Right renal cortex interstitium (tissue), 3 donors: ENCODE results near the gene DGKB. TPM values are rescaled to one million over a fixed set of nuclear protein-coding genes. Genes with fewer than 3 reads are reported as not detected.

Experiments used
- DNase-seq, 3 donors: peaks; one replicate each; pipeline ENCODE4 v3.0.0-alpha.2; 2013; ENCODE audit warnings: low read depth in 3 of 3, low spot score in 2 of 3
- polyA plus RNA-seq, 3 donors: library from polyadenylated mRNA; unstranded; fragments of 120-200 nt; gene quantifications; one replicate each; pipeline ENCODE4 v1.2.1, GENCODE V29; 2013; ENCODE audit not compliant: insufficient read length in 3 of 3

Gene DGKB
- polyA plus RNA-seq, 3 donors = 2.5 to 3.9 (median 2.7) TPM

GRCh38 chr7:14828053-14828452, 74.5 kb downstream of the DGKB start:
- DNase-seq = no peak

DNA sequence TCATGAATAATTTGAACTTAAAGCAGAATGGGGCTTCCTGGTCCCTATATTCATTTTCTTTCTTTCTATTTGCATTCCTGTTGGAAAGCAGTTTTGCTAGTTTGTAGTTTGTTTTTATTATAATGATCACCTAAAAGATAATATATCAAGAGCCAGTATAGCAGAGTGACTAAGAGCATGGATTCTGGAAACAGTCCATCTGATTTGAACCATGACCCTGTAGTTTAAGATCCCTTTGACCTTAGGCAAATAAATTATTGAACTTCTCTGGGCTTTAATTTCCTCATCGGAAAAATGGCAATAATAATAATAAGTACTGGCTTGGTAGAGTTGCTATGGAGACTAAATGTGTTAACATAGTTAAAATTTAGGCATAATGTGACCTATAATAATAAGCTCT, 76.1 kb downstream of the DGKB start:
- no peak for DNase-seq

DNA sequence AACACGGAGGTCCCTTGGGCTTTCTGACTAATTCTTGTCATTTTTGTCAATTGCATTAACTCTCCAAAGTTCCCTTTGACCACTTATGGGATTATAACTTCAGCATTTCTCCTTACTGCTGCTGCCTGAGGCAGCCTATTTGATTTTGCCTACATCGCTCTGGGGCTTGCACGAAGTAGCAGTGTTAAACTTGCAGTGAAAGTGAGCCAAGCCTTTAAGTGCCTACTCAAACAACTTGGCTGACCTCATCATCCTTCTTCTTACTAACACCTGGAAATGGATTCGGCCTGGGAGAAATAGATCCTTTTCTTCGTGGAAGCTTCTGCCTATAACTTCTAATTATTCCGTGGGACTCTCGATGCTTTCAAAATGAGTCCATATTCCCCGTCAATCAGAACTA, 76.6 kb downstream of the DGKB start:
- no peak for DNase-seq

- DNase-seq = no peak
Measured at GRCh38 chr7:14822481-14822854, 80.1 kb downstream of the DGKB start.

DNA sequence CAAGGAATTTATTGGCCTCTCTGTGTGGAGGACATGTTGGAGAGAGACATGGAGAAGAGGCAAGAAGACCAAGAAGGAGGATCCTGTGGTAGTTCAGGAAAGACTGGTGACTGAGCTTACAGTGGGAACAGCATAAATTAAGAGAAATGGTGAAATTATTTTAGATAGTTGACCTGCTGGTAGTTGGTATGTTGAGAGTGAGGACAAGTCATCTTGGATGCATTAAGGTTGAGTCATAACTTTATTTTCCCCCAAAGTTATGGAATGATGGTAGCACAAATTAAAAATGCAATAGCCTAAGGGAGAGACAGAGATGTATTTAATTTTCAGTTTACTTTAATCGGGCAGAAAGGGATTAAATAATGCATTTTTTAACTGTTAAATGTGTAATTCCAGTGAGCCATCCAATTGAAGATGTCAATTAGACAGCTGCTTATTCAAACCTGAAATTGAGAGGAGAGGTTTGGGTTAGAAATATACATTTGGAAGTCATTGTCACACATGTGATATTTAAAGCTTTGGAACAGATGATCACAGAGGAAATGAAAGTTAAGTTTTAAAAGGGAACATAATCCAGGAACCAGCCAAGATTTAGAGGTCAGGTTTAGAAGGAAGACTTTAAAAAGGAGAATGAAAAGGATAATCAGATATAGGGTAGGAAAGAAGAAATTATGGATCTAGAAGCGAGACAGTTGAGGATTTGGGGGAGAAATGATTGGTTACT, 80.6 kb downstream of the DGKB start:
- DNase-seq = no peak

DNA sequence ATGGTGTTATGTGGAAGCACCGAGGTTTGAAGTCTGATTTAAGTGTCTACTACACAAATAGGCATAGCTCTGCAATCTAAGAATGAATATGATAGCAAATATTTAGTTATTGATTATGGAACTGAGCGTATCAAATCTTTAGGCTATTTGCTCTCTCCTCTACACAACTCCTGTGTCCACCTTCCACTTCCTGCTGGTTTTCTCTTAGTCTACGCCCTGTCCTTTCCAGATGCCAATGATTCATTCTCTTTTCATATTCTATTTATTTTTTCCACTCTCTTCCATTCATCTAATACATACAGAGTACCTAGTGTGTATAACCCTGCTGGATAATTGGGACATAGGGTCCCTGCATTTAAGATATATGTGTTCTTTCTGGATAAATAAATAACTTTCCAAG, 83.7 kb downstream of the DGKB start:
- no peak for DNase-seq

GRCh38 chr7:14817829-14818614, 84.5 kb downstream of the DGKB start:
- no peak for DNase-seq

DNA sequence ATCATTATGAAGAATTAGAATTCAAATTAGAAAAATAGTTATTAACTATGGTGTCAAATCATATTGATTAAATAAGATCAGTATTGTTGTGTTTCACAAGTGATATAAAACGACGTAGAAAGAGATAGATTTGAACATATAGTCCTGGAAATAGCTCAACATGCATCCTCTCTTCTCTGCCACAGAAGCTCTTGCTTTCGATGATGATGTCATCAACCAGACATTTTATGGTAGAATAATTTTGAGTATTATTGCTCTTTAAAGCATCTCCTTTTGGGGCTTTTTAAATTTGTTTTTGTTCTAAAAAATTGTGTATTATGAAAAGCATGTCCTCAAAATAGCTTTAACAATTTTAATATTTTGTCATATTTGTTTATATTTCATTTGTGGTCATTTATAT, 95.0 kb downstream of the DGKB start:
- DNase-seq = no peak

DNA sequence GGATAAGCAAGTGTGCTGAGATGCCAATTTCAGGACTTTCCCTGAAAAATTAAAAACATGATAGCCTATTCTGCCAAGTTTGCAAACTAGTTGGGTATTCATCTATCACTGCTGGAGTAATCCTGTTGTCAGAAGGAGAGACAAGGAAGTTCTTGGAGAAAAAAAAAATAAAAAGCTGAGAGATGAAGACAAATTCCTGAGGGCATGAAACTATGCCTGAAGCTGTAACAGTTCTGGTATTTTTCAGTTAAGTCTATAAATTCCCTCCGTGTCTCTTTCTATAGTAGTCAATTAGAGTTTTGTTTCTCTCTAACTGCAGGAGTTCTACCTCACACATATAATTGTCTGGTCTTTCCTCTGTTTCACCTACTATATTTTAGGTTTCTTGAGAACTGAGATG, 95.7 kb downstream of the DGKB start:
- no peak for DNase-seq

DNA sequence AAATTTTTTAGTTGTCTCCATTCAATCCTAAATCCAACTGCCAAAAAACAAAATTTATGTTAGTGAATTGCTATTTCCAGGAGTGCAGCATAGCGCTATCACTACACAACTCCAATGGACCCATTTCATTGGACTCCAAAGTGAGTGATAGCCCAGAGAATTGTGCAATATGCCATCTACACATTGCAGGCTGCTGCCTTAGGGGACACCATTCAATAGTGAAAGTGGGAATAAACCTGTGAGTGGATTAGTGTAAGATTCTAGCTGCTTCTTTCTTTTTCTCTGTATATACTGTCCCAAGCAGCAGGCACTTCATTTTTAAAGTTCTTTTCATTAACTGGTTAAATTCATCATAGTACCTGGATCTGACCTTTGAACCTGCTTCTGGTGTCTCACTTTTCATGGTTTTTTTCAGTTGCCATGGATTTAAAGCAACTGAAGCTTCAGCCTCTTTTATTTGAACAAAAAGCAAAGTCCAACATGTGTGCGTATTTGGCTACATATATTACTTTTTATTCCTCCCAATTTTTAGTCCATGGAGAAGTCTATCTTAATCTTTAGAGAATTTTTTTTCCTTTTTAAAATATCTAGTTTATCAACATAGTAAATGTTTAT, 97.3 kb downstream of the DGKB start:
- no peak for DNase-seq

DNA sequence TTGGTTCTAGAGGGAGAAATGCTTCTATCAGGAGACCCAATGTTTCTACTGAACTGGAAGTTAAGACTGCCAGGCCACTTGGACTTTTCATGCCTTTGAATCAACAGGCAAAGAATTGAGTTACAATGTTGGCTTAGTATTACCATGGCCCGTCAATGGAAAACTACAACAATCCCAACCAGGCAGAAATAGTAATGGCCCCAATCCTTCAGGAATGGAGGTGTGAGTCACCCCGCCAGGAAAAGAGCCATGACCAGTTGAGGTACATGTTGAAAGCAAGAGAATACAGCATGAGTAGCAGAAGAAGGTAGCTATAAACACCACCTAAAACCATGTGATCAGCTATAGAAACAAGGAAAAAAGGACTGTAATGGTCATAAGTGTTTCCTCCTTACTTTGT, 101.9 kb downstream of the DGKB start:
- no peak for DNase-seq

DNA sequence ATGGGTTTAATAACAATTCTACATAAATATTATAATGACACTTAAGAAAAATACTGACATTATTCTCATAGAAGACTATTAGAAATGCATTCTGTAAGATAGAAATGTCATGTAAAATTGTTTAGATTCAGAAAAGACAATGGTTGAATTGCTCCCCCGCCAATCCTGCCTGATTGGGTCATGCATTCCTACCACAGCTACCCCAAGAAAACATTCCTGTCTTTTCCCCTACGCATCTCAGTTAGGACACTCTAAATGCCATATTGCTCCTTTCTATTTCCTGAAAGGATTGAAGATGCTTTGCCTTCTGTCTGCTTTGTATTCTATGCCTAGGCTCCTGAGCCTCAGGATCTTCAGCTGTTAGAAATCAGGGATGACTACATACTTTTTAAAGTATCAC, 109.4 kb downstream of the DGKB start:
- no peak for DNase-seq

GRCh38 chr7:14787551-14787950, 115.0 kb downstream of the DGKB start:
- no peak for DNase-seq

DNA sequence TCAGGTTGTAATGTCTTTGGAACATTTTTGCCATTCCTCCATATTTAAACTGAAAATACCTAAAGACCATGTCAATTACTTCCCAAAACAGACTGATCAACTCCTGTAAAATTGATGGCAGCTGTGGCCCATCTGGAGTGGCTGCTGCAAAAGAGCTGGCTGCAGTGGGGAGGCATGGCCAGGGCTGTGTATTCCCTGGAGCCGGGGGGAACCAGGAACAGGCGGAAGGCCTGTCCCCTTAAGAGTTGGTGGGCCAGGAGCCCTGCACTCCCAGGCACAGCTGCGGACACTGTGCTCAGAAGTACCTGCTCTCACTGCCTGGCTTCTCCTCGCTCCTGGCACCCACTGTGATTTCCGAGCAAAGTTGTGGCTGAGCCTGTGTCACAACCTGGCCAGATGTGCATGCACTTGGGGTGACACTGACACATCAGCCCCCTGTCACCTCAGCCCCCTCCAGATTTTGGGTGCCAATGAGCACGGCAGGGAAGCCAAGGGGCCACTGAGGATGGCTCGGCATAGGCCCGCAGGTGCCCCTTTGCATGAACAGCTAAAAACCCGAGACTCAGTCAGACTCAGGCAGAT, 116.1 kb downstream of the DGKB start:
- no peak for DNase-seq

DNA sequence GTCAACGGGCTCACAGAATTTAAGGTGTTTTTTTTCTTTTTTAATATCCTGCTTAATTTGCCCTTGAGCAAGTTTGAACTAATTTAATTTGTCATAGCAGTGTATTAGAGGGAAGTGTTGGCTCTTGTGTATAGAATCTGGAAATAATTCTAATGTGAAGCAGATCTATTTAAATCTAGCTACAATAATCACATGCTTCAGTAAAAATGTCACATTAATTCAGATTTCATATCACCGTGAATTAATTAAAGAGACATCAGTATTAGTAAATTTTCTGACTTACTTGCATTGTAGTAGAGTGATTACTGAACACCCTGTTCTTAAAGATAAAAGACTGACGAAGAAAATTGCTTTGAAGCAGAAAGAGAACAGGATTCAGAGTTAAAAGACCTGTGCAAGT, 124.7 kb downstream of the DGKB start:
- DNase-seq = no peak

DNA sequence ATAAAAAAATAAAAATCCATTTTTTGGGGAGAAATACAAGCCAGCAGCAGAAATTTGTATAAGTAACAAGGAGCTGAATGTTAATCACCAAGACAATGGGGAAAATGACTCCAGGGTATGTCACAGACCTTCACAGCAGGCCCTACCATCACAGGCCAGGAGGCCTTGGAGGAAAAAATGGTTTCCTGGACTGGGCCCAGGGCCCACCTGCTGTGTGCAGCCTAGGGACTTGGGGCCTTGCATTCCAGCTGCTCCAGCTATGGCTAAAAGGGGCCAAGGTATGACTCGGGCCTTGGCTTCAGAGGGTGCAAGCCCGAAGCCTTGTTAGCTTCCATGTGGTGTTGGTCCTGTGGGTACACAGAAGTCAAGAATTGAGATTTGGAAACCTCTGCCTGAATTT, 126.3 kb downstream of the DGKB start:
- DNase-seq = no peak

DNA sequence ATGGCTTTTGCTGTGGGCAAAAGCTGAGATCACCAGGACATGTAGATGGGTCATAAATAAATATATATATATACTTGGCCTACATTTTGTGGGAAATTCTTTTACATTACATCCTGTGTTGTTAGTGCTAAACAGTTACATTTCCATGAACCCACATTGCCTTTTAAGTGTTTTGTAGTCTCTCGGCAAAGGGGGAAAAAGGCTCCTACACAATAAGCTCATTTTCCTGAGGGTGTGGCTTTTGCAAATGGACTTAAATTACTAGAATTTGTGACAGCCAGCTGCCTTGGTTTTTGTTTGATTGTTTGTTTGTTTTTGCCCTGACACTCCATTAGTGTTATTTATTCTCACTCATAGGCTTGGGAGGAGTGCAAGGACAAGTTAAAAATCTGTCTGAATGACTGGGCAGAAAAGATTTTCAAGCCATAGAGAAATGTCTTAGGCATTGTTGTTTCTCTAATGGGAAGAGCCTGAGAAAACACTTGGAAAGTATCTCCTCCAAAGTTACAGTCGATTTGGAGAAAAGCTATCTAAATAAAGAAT, 128.8 kb downstream of the DGKB start:
- no peak for DNase-seq

- no peak for DNase-seq
Measured at GRCh38 chr7:14770614-14771013, 131.9 kb downstream of the DGKB start.

GRCh38 chr7:14769261-14769660, 133.3 kb downstream of the DGKB start:
- DNase-seq = no peak

DNA sequence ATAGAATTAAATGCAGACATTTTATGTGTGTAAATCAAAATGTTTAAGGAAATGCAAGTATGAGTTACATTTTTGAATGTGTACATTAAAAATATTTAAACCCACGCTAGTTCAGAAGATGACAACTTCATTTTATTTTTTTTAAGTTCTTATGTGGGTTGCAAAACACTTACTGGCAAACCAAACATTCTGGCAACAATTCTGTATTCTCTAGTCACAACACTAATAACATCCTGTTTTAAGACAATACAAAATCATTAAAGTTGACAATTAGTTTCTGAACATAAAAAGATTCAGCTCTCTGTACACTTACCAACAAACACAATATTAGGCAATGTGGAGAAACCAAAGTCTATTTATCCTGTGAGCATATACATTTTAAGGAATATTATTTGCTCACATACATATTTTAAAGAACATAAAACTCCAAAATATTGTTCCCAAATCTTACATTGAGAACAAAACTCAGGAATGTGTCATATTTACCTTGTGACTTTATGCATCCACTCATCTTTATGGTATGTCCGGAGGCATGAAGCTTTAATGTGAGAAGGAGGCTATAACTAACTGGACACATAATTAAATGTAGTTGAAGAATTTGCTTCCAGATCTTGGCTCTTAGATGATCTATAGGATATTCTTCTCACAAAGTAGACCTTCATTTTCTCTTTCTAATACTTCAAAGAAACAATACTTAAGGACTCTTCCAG, 134.7 kb downstream of the DGKB start:
- DNase-seq = no peak

DNA sequence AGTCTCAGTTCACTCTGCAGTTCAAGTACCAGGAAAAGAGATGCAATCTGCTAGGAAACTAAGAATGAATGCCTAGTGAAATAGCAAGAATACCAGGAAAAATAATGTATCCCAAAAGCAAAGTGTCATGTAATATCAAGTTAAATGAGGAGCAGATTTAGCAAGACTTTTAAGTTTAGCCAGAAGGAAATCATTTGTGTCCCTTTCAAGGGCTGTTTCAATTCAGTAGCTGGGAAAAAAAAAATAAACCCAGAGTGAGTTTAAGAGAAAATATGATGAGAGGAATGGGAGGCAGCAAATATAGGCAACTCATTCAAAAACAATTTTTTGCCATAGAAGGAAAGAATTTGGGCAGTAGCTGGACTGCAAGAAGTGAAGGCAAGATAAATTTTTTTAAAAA, 135.8 kb downstream of the DGKB start:
- DNase-seq = no peak
